Measurements from ENCODE around the gene PPL. TPM values are rescaled to one million over a fixed set of nuclear protein-coding genes. Genes with fewer than 3 reads are reported as not detected.

PPL gene
- total RNA-seq, 4 donors from 2014 or later = 12.8 to 23.1 (median 18.3) TPM

GRCh38 chr16:4891886-4892216, 45.1 kb downstream of the PPL start:
- H3K4me1 ChIP-seq = no peaks in the 10 kb centered on the region

GRCh38 chr16:4891097-4891885, 45.7 kb downstream of the PPL start:
- intact Hi-C loops (cut with DNase I; ENCODE audit: low total_unique reads) (no loop called here), in situ Hi-C loops (cut with MboI; ENCODE audit: low sequenced_read_pairs in 4 of 4) (no loop called here)
- H3K36me3 ChIP-seq = peaks cover 0 to 16% of the 10 kb centered on the region in 2 donors
- DNase-seq (no peak), ATAC-seq (no peak)
- no peak overlapping the region for H3K27ac ChIP-seq
- TF ChIP-seq CTCF (IDR thresholded peaks at IDR 0.05 in 4 of 5, conservative IDR thresholded peaks at IDR 0.05 in 1 of 5) (no peak), POLR2A (IDR thresholded peaks at IDR 0.05) (no peak)
- H3K4me1 ChIP-seq = no peaks in the 10 kb centered on the region
- H3K9me3 ChIP-seq = no peaks in the 10 kb centered on the region
- no peaks in the 10 kb centered on the region for H3K27me3 ChIP-seq
- no peak overlapping the region for H3K4me3 ChIP-seq

More at GRCh38 chr16:4891886-4892216, 45.1 kb downstream of the PPL start:
- H3K9me3 ChIP-seq = no peaks in the 10 kb centered on the region
- no peak overlapping the region for H3K4me3 ChIP-seq
- in situ Hi-C loops (cut with MboI; ENCODE audit: low sequenced_read_pairs in 4 of 4) (no loop called here), intact Hi-C loops (cut with DNase I; ENCODE audit: low total_unique reads) (no loop called here)
- H3K27me3 ChIP-seq = no peaks in the 10 kb centered on the region
- peaks cover 0 to 13% of the 10 kb centered on the region in 2 donors for H3K36me3 ChIP-seq
- no peak for DNase-seq
- no peak for TF ChIP-seq POLR2A (IDR thresholded peaks at IDR 0.05)
- no peak for TF ChIP-seq CTCF (IDR thresholded peaks at IDR 0.05 in 4 of 5, conservative IDR thresholded peaks at IDR 0.05 in 1 of 5)
- no peak overlapping the region for H3K27ac ChIP-seq
- no peak for ATAC-seq

- DNase-seq (no peak), ATAC-seq (no peak)
- Histone ChIP-seq H3K36me3 (peaks cover 0 to 23% of the 10 kb centered on the region in 2 donors), H3K9me3 (no peaks in the 10 kb centered on the region), H3K27me3 (no peaks in the 10 kb centered on the region), H3K4me3 (no peak overlapping the region), H3K4me1 (no peaks in the 10 kb centered on the region), H3K27ac (no peak overlapping the region)
- no peak for TF ChIP-seq CTCF (IDR thresholded peaks at IDR 0.05 in 4 of 5, conservative IDR thresholded peaks at IDR 0.05 in 1 of 5)
- no peak for TF ChIP-seq POLR2A (IDR thresholded peaks at IDR 0.05)
- in situ Hi-C loops (cut with MboI; ENCODE audit: low sequenced_read_pairs in 4 of 4) (no loop called here), intact Hi-C loops (cut with DNase I; ENCODE audit: low total_unique reads) (no loop called here)
Measured at GRCh38 chr16:4890686-4891085, 46.3 kb downstream of the PPL start.

- H3K4me3 ChIP-seq = no peak overlapping the region
- H3K27me3 ChIP-seq = no peaks in the 10 kb centered on the region
- ATAC-seq = no peak
- in situ Hi-C loops (cut with MboI; ENCODE audit: low sequenced_read_pairs in 4 of 4) = no loop called here
- DNase-seq = no peak
- H3K9me3 ChIP-seq = no peaks in the 10 kb centered on the region
- TF ChIP-seq POLR2A (IDR thresholded peaks at IDR 0.05) (no peak), CTCF (IDR thresholded peaks at IDR 0.05 in 4 of 5, conservative IDR thresholded peaks at IDR 0.05 in 1 of 5) (no peak)
- no peaks in the 10 kb centered on the region for H3K4me1 ChIP-seq
- H3K27ac ChIP-seq = no peak overlapping the region
- intact Hi-C loops (cut with DNase I; ENCODE audit: low total_unique reads) = no loop called here
- peaks cover 0 to 29% of the 10 kb centered on the region in 2 donors for H3K36me3 ChIP-seq
Measured at GRCh38 chr16:4890026-4890425, 46.9 kb downstream of the PPL start.

Measured in gastrocnemius medialis (tissue), 4 donors.